OCI-LY3 (cell line): ENCODE data around the gene DDX42.

ENCODE experiments used
- EZH2phosphoT487 ChIP-seq: fragments of 200-600 bp; shearing (Covaris generic); IDR thresholded peaks from 2 replicates; pipeline ENCODE4 v1.6.1; 2018; ENCODE audit warnings: antibody characterized with exemption, mixed run types, low read depth
- TF ChIP-seq, protein P1 (sequence below): fragments of 200-600, 300-600 bp; sonication (generic); IDR thresholded peaks from 2 replicates; pipeline ENCODE4 v1.5.1; 2014; ENCODE audit warnings: antibody characterized with exemption, low read length, low read depth

DNA sequence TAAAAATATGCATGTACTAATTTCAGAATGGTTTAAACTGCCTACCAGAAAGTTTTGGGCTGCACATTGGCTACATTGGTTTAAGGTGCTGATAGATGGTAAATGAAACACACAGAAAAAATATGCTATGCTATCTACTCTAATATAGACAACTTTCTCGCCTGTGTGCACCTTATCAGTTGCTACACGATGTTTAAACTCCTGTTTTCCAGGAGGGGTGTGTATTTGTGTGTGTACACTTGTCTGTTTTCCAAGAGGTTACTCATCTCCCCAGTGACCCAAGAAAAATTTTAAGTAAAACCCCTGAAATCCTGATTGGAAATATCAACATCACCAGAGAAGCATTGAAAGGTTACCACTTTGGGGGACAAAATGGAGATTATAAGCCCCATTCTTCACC lies 31.6 kb downstream of the DDX42 start:
- TF ChIP-seq, protein P1, sequence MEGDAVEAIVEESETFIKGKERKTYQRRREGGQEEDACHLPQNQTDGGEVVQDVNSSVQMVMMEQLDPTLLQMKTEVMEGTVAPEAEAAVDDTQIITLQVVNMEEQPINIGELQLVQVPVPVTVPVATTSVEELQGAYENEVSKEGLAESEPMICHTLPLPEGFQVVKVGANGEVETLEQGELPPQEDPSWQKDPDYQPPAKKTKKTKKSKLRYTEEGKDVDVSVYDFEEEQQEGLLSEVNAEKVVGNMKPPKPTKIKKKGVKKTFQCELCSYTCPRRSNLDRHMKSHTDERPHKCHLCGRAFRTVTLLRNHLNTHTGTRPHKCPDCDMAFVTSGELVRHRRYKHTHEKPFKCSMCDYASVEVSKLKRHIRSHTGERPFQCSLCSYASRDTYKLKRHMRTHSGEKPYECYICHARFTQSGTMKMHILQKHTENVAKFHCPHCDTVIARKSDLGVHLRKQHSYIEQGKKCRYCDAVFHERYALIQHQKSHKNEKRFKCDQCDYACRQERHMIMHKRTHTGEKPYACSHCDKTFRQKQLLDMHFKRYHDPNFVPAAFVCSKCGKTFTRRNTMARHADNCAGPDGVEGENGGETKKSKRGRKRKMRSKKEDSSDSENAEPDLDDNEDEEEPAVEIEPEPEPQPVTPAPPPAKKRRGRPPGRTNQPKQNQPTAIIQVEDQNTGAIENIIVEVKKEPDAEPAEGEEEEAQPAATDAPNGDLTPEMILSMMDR = no peak
- TF ChIP-seq EZH2phosphoT487 = no peak
